A204.1 (cell line): ENCODE data around the gene SEC11A.
"Not testable (repeated sequence)": the region's sequence is repeated elsewhere in the genome, so short reads cannot be mapped to it uniquely, and the experiment has no call there.

Experiments used
- FAIRE-seq: peaks from 2 replicates; lab custom pipeline; 2012; peaks lifted over from hg19 to GRCh38; lab: Jason Lieb, UNC

SEC11A gene

DNA sequence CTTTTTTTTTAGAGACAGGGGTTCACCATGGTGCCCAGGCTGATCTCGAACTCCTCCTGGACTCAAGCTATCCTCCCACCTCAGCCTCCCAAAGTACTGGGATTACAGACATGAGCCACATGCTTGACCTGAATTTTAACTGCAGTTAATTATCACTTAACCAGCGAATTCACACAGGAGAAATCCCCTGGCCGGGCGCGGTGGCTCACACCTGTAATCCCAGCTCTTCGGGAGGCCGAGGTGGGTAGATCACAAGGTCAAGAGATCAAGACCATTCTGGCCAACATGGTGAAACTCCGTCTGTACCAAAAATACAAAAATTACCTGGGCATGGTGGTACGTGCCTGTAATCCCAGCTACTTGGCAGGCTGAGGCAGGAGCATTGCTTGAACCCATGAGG lies 74.1 kb downstream of the SEC11A start:
- FAIRE-seq, result not testable (repeated sequence)

DNA sequence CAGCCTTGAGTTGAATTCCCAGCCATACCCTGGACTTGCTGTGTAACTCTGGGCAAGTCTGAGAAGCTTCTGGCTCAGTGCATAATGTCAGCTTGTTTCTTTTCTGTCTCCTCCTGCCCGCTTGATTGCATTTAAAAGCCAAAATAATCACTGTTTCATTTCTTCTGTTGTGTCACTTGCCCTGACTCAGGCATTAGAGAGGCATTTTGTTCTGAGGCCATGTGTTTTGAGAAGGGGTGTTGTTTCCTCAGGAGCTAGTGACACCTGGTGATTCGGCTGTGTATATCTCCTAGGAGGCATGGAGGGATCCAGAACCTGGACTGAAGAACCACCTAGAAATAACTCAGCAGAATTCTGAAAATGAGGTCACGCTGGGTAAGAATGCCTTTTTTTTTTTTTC lies 77.8 kb downstream of the SEC11A start:
- no peak for FAIRE-seq

- no peak for FAIRE-seq
These were observed 81.6 kb downstream of the SEC11A start for GRCh38 chr15:84634228-84634837.

DNA sequence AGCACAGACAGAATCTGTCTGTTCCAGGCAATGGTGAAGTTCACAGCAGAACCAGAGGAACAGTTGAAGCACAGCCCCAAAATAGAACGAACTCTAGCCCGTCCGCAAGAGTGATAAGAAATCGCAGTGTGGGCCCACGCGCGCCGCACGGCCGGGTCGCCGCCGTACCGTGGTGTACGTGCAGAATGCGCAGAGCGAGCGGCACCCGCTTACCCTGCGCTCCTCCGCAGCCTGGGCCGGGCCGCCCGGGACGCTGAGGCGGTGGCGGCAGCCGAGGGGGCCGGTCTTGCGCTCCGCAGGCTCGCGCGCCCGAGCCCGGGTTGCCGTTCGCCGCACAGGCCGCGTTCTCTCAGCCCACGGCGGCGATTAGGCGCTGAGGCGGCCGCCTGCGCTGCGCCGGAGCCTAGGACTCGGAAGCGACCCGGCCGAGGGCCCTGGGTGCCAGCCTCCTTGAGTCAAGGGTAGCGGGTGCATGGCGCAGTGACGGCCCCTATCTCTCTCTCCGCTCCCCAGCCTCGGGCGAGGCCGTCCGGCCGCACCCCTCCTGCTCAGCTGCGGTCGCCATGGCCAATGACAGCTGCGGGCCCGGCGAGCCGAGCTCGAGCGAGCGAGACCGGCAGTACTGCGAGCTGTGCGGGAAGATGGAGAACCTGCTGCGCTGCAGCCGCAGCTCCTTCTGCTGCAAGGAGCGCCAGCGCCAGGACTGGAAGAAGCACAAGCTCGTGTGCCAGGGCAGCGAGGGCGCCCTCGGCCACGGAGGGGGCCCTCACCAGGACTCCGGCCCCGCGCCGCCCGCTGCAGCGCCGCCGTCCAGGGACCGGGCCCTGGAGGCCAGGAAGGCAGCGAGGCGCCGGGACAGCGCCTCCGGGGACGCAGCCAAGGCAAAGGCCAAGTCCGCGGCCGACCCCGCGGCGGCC lies 82.4 kb downstream of the SEC11A start:
- no peak for FAIRE-seq

- FAIRE-seq, result no peak
These were observed 84.2 kb downstream of the SEC11A start for GRCh38 chr15:84631706-84632272.

- FAIRE-seq, result no peak
These were observed 86.9 kb downstream of the SEC11A start for GRCh38 chr15:84629033-84629432.

GRCh38 chr15:84625123-84625522 lies 90.8 kb downstream of the SEC11A start:
- FAIRE-seq, result no peak

GRCh38 chr15:84624359-84624758 lies 91.6 kb downstream of the SEC11A start:
- FAIRE-seq, result no peak

DNA sequence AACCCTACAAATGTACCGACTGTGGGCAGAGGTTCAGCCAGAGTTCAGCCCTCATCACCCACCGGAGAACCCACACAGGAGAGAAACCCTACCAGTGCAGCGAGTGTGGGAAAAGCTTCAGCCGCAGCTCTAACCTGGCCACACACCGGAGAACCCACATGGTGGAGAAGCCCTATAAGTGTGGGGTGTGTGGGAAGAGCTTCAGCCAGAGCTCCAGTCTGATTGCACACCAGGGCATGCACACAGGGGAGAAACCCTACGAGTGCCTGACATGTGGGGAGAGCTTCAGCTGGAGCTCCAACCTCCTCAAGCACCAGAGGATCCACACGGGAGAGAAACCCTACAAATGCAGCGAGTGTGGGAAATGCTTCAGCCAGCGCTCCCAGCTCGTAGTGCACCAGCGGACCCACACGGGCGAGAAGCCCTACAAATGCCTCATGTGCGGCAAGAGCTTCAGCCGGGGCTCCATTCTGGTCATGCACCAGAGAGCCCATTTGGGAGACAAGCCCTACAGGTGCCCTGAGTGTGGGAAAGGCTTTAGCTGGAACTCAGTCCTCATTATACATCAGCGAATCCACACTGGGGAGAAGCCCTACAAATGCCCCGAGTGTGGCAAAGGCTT lies 94.5 kb downstream of the SEC11A start:
- no peak for FAIRE-seq

- FAIRE-seq, result no peak
These were observed 95.3 kb downstream of the SEC11A start for GRCh38 chr15:84620626-84621025.
